Fibroblast of lung (primary cell): ENCODE results near the gene UBE3D. TPM values are rescaled to one million over a fixed set of nuclear protein-coding genes. Genes with fewer than 3 reads are reported as not detected.
A peak's percentile ranks its signal among the peaks of the same experiment; 100 is the strongest.
"Not testable (repeated sequence)": the region's sequence is repeated elsewhere in the genome, so short reads cannot be mapped to it uniquely, and the experiment has no call there.

Experiments used
- DNase-seq, 2 donors: peaks; one replicate each; pipeline versions ENCODE4 v3.0.0 to v3.0.0-alpha.2; 2010; ENCODE audit warnings: low read depth in 2 of 2
- H2AFZ ChIP-seq: 2 replicates; pipeline ENCODE4 v1.5.1; 2012; ENCODE audit warnings: low read length, control low read depth, inconsistent platforms
- H3K27ac ChIP-seq: 2 replicates; pipeline ENCODE4 v1.5.1; 2011; ENCODE audit warnings: low read length, control low read depth; ENCODE audit not compliant: insufficient read depth
- H3K27me3 ChIP-seq: 2 replicates; pipeline ENCODE4 v1.5.1; 2011; ENCODE audit warnings: mild to moderate bottlenecking, low read length; ENCODE audit not compliant: control insufficient read depth, insufficient read depth
- H3K36me3 ChIP-seq: 2 replicates; pipeline ENCODE4 v1.5.1; 2011; ENCODE audit warnings: low read length; ENCODE audit not compliant: control insufficient read depth, insufficient read depth
- H3K4me1 ChIP-seq: 2 replicates; pipeline ENCODE4 v1.5.1; 2011; ENCODE audit warnings: low read length; ENCODE audit not compliant: control insufficient read depth, insufficient read depth; ENCODE audit errors: extremely low read depth
- H3K4me2 ChIP-seq: 2 replicates; pipeline ENCODE4 v1.5.1; 2011; ENCODE audit warnings: low read length, control low read depth; ENCODE audit not compliant: insufficient read depth; ENCODE audit errors: extremely low read depth
- H3K4me3 ChIP-seq, 4 experiments: fragments of 200-600 bp in 1 of 4; sonication (generic) in 1 of 4; replicated peaks in 1 of 4; 2 replicates each; pipeline ENCODE4 v1.5.1; 2011 to 2016; ENCODE audit warnings: low read length in 4 of 4, low read depth in 3 of 4, mild to moderate bottlenecking in 3 of 4, control low read depth in 2 of 4, inconsistent platforms in 1 of 4, mixed read lengths in 1 of 4; ENCODE audit not compliant: insufficient read depth in 1 of 4; ENCODE audit errors: control extremely low read depth in 1 of 4
- H3K79me2 ChIP-seq: 2 replicates; pipeline ENCODE4 v1.5.1; 2012; ENCODE audit warnings: mild to moderate bottlenecking, low read length, inconsistent platforms; ENCODE audit not compliant: control insufficient read depth, insufficient read depth
- H3K9ac ChIP-seq: 2 replicates; pipeline ENCODE4 v1.5.1; 2011; ENCODE audit warnings: mild to moderate bottlenecking, low read length, control low read depth; ENCODE audit not compliant: insufficient read depth
- H3K9me3 ChIP-seq: 2 replicates; pipeline ENCODE4 v1.5.1; 2012; ENCODE audit warnings: low read depth, low read length; ENCODE audit not compliant: control insufficient read depth, insufficient read depth
- H4K20me1 ChIP-seq: 2 replicates; pipeline ENCODE4 v1.5.1; 2011; ENCODE audit warnings: low read length; ENCODE audit not compliant: control insufficient read depth, insufficient read depth; ENCODE audit errors: extremely low read depth
- EZH2 ChIP-seq: IDR thresholded peaks from 2 replicates; pipeline ENCODE4 v1.5.1; 2012; ENCODE audit warnings: low read length, control low read depth, mild to moderate bottlenecking; ENCODE audit errors: missing control alignments
- polyA plus RNA-seq, 2 donors: library from polyadenylated mRNA; depleted of rRNA in 1 of 2; stranded (reverse) in 1 of 2; unstranded in 1 of 2; fragments of >200 nt; gene quantifications; 2 replicates each; pipeline ENCODE4 v1.2.1, GENCODE V29; 2011 to 2012; ENCODE audit warnings: missing spikeins in 1 of 2
- total RNA-seq: library from RNA; depleted of rRNA; stranded (reverse); fragments of >200 nt; gene quantifications from 2 replicates; pipeline ENCODE4 v1.2.1, GENCODE V29; 2014
- TF ChIP-seq, protein P1 (sequence below), 2 donors: IDR thresholded peaks in 1 of 2; conservative IDR thresholded peaks in 1 of 2; 1 replicate in 1 of 2; 2 replicates in 1 of 2; pipeline ENCODE4 v1.5.1; 2011 to 2012; ENCODE audit warnings: low read length in 2 of 2, control low read depth in 1 of 2, inconsistent platforms in 1 of 2, low read depth in 1 of 2, mild to moderate bottlenecking in 1 of 2

Gene UBE3D
- total and polyA plus RNA-seq, 2 donors (not counting 1 experiment from before 2014, with no cell fraction given), result 2.8 to 5.6 TPM

GRCh38 chr6:82893889-82894652 is 171.6 kb downstream of the UBE3D start:
- Histone ChIP-seq H3K9ac (no peak overlapping the region), H3K4me2 (no peak overlapping the region), H3K4me1 (no peaks in the 10 kb centered on the region), H2AFZ (no peak overlapping the region), H3K9me3 (no peaks in the 10 kb centered on the region), H3K36me3 (no peaks in the 10 kb centered on the region), H4K20me1 (no peaks in the 10 kb centered on the region), H3K27ac (no peak overlapping the region), H3K79me2 (no peaks in the 10 kb centered on the region), H3K27me3 (no peaks in the 10 kb centered on the region), H3K4me3 (no peak overlapping the region)
- TF ChIP-seq EZH2, result no peak
- TF ChIP-seq, protein P1, sequence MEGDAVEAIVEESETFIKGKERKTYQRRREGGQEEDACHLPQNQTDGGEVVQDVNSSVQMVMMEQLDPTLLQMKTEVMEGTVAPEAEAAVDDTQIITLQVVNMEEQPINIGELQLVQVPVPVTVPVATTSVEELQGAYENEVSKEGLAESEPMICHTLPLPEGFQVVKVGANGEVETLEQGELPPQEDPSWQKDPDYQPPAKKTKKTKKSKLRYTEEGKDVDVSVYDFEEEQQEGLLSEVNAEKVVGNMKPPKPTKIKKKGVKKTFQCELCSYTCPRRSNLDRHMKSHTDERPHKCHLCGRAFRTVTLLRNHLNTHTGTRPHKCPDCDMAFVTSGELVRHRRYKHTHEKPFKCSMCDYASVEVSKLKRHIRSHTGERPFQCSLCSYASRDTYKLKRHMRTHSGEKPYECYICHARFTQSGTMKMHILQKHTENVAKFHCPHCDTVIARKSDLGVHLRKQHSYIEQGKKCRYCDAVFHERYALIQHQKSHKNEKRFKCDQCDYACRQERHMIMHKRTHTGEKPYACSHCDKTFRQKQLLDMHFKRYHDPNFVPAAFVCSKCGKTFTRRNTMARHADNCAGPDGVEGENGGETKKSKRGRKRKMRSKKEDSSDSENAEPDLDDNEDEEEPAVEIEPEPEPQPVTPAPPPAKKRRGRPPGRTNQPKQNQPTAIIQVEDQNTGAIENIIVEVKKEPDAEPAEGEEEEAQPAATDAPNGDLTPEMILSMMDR (conservative IDR thresholded peaks at IDR 0.05 in 1 of 2, IDR thresholded peaks at IDR 0.05 in 1 of 2; ENCODE audit: low read depth in 1 of 2, low read length in 2 of 2), result no peak
- no peak for DNase-seq

- H2AFZ ChIP-seq, H3K27me3 ChIP-seq, H3K4me1 ChIP-seq, H3K4me3 ChIP-seq, H4K20me1 ChIP-seq, H3K27ac ChIP-seq, H3K4me2 ChIP-seq, H3K9ac ChIP-seq, H3K9me3 ChIP-seq, DNase-seq, H3K79me2 ChIP-seq, H3K36me3 ChIP-seq: not testable (repeated sequence)
Observed at GRCh38 chr6:82891503-82891902, 174.1 kb downstream of the UBE3D start.

DNA sequence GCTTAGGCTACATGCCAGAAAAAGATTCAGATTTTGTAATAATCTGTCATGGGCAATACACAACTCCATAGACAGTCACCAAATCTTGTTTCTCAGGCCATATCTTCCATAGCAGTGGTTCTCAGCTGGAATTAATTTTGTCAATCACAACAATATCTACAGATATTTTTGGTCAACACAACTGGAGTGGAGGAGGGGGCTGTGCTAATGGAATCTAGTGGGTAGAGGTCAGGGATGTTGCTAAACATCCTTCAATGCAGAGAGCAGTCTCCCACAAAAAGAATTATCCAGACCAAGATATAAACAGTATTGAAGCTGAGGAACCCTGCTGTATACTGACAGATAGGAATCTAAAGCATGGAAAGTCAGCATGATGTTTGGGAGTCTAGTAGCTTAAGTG is 174.6 kb downstream of the UBE3D start:
- Histone ChIP-seq H3K27ac (no peak overlapping the region), H3K4me2 (no peak overlapping the region), H3K9me3 (no peaks in the 10 kb centered on the region), H4K20me1 (no peaks in the 10 kb centered on the region), H2AFZ (no peak overlapping the region), H3K27me3 (no peaks in the 10 kb centered on the region), H3K4me3 (no peak overlapping the region), H3K4me1 (no peaks in the 10 kb centered on the region), H3K79me2 (no peaks in the 10 kb centered on the region), H3K36me3 (no peaks in the 10 kb centered on the region), H3K9ac (no peak overlapping the region)
- no peak for TF ChIP-seq EZH2
- TF ChIP-seq, protein P1 (conservative IDR thresholded peaks at IDR 0.05 in 1 of 2, IDR thresholded peaks at IDR 0.05 in 1 of 2; ENCODE audit: low read depth in 1 of 2, low read length in 2 of 2), result no peak
- DNase-seq, result peak; percentile 14
